HG03571 (cell line): Measurements from ENCODE around the gene TDG.
"Not testable (repeated sequence)": the region's sequence is repeated elsewhere in the genome, so short reads cannot be mapped to it uniquely, and the experiment has no call there.

Experiments used
- ATAC-seq: cut with Tn5 transposase; IDR thresholded peaks from one replicate; pipeline ENCODE4 v1.9.1; 2021; ENCODE audit not compliant: unreplicated experiment

Gene TDG

GRCh38 chr12:104012331-104012730, 46.7 kb downstream of the TDG start:
- no peak for ATAC-seq

GRCh38 chr12:104021862-104022261, 56.2 kb downstream of the TDG start:
- not testable (repeated sequence) for ATAC-seq

GRCh38 chr12:104022786-104023185, 57.1 kb downstream of the TDG start:
- no peak for ATAC-seq

- ATAC-seq = no peak
These were observed 58.0 kb downstream of the TDG start for GRCh38 chr12:104023710-104024109.

- ATAC-seq = no peak
These were observed 58.7 kb downstream of the TDG start for GRCh38 chr12:104024348-104024747.

- no peak for ATAC-seq
These were observed 60.1 kb downstream of the TDG start for GRCh38 chr12:104025771-104026170.

- no peak for ATAC-seq
These were observed 61.3 kb downstream of the TDG start for GRCh38 chr12:104026841-104027599.

- not testable (repeated sequence) for ATAC-seq
These were observed 64.9 kb downstream of the TDG start for GRCh38 chr12:104030596-104030995.

- not testable (repeated sequence) for ATAC-seq
These were observed 70.5 kb downstream of the TDG start for GRCh38 chr12:104036143-104036542.
